H9 (cell line): ENCODE results near the gene ARHGAP15. TPM values are rescaled to one million over a fixed set of nuclear protein-coding genes. Genes with fewer than 3 reads are reported as not detected.

ENCODE experiments used
- DNase-seq: peaks from one replicate; pipeline ENCODE4 v3.0.0-alpha.2; 2017
- H2AFZ ChIP-seq: one replicate; pipeline ENCODE4 v1.6.1; 2013; ENCODE audit warnings: mild to moderate bottlenecking, low read length, control low read depth, moderate library complexity
- H2AK5ac ChIP-seq: 2 replicates; pipeline ENCODE4 v1.6.1; 2013; ENCODE audit warnings: low read length, control low read depth, mixed read lengths; ENCODE audit not compliant: insufficient read length
- H2BK120ac ChIP-seq: one replicate; pipeline ENCODE4 v1.6.1; 2013; ENCODE audit warnings: low read depth, mild to moderate bottlenecking, low read length, control low read depth, inconsistent platforms; ENCODE audit not compliant: poor library complexity, severe bottlenecking
- H2BK12ac ChIP-seq: 2 replicates; pipeline ENCODE4 v1.6.1; 2013; ENCODE audit warnings: low read length, control low read depth, mixed read lengths, low read depth; ENCODE audit not compliant: insufficient read length
- H2BK15ac ChIP-seq: 2 replicates; pipeline ENCODE4 v1.6.1; 2013; ENCODE audit warnings: low read depth, low read length, control low read depth
- H2BK20ac ChIP-seq: one replicate; pipeline ENCODE4 v1.6.1; 2013; ENCODE audit warnings: low read depth, mild to moderate bottlenecking, low read length, control low read depth, inconsistent platforms; ENCODE audit not compliant: poor library complexity, severe bottlenecking
- H2BK5ac ChIP-seq: 2 replicates; pipeline ENCODE4 v1.6.1; 2013; ENCODE audit warnings: low read length, control low read depth, mixed read lengths; ENCODE audit not compliant: insufficient read length
- H3K14ac ChIP-seq: 2 replicates; pipeline ENCODE4 v1.6.1; 2013; ENCODE audit warnings: low read length, control low read depth; ENCODE audit not compliant: insufficient read depth
- H3K18ac ChIP-seq: 2 replicates; pipeline ENCODE4 v1.6.1; 2013; ENCODE audit warnings: low read depth, mild to moderate bottlenecking, mixed read lengths, low read length, control low read depth; ENCODE audit not compliant: insufficient read length
- H3K23ac ChIP-seq: 2 replicates; pipeline ENCODE4 v1.6.1; 2013; ENCODE audit warnings: low read length, control low read depth, mixed read lengths, low read depth; ENCODE audit not compliant: insufficient read length
- H3K23me2 ChIP-seq: 2 replicates; pipeline ENCODE4 v1.6.1; 2013; ENCODE audit warnings: low read depth, mild to moderate bottlenecking, mixed read lengths, low read length, control low read depth; ENCODE audit not compliant: insufficient read length, poor library complexity, severe bottlenecking
- H3K27ac ChIP-seq: 2 replicates; pipeline ENCODE4 v1.5.1; 2013; ENCODE audit warnings: low read length, control low read depth, mixed read lengths, low read depth; ENCODE audit not compliant: insufficient read length
- H3K27me3 ChIP-seq: 2 replicates; pipeline ENCODE4 v1.6.1; 2013; ENCODE audit warnings: low read length, control low read depth, inconsistent platforms; ENCODE audit not compliant: insufficient read depth
- H3K4ac ChIP-seq: 2 replicates; pipeline ENCODE4 v1.6.1; 2013; ENCODE audit warnings: low read depth, mild to moderate bottlenecking, control low read depth, inconsistent platforms, low read length, moderate library complexity
- H3K4me1 ChIP-seq: 2 replicates; pipeline ENCODE4 v1.6.1; 2013; ENCODE audit warnings: low read length, control low read depth, inconsistent platforms; ENCODE audit not compliant: insufficient read depth
- H3K4me2 ChIP-seq: 2 replicates; pipeline ENCODE4 v1.6.1; 2013; ENCODE audit warnings: low read length, control low read depth, mixed read lengths; ENCODE audit not compliant: insufficient read length, insufficient read depth
- H3K56ac ChIP-seq: 2 replicates; pipeline ENCODE4 v1.6.1; 2013; ENCODE audit warnings: low read depth, mild to moderate bottlenecking, mixed read lengths, low read length, control low read depth; ENCODE audit not compliant: insufficient read length
- H3K79me1 ChIP-seq: 2 replicates; pipeline ENCODE4 v1.6.1; 2013; ENCODE audit warnings: low read depth, mild to moderate bottlenecking, moderate library complexity, low read length, control low read depth, inconsistent platforms; ENCODE audit not compliant: insufficient read depth, poor library complexity, severe bottlenecking
- H3K79me2 ChIP-seq: 2 replicates; pipeline ENCODE4 v1.6.1; 2013; ENCODE audit warnings: low read length, control low read depth, inconsistent platforms; ENCODE audit not compliant: insufficient read depth
- H3K9ac ChIP-seq: 2 replicates; pipeline ENCODE4 v1.6.1; 2013; ENCODE audit warnings: low read length, control low read depth, mixed read lengths; ENCODE audit not compliant: insufficient read length; ENCODE audit errors: extremely low read depth
- H3K9me3 ChIP-seq: one replicate; pipeline ENCODE4 v1.6.1; 2013; ENCODE audit warnings: low read depth, low read length, inconsistent platforms; ENCODE audit not compliant: control insufficient read depth
- H3T11ph ChIP-seq: one replicate; pipeline ENCODE4 v1.6.1; 2013; ENCODE audit warnings: mild to moderate bottlenecking, low read length, control low read depth, inconsistent platforms
- H4K20me1 ChIP-seq: one replicate; pipeline ENCODE4 v1.6.1; 2013; ENCODE audit not compliant: control insufficient read depth, insufficient read length, insufficient read depth
- H4K5ac ChIP-seq: 2 replicates; pipeline ENCODE4 v1.6.1; 2013; ENCODE audit warnings: low read depth, mild to moderate bottlenecking, mixed read lengths, low read length, control low read depth; ENCODE audit not compliant: insufficient read length
- H4K8ac ChIP-seq: replicated peaks from 2 replicates; pipeline ENCODE4 v1.6.1; 2013; ENCODE audit warnings: low read length, control low read depth, mixed read lengths, low read depth; ENCODE audit not compliant: insufficient read length
- H4K91ac ChIP-seq: 2 replicates; pipeline ENCODE4 v1.6.1; 2013; ENCODE audit warnings: low read depth, mild to moderate bottlenecking, moderate library complexity, mixed read lengths, low read length, control low read depth; ENCODE audit not compliant: insufficient read length
- H3K27ac Mint-ChIP-seq, 3 experiments: 2 replicates in 2 of 3; 3 replicates in 1 of 3; pipeline ENCODE4 v1.8.0; 2020 to 2021; ENCODE audit warnings: mixed read lengths in 3 of 3, mild to moderate bottlenecking in 1 of 3, moderate library complexity in 1 of 3
- H3K27me3 Mint-ChIP-seq: 2 replicates; pipeline ENCODE4 v1.8.0; 2021; ENCODE audit warnings: low read depth, mild to moderate bottlenecking, moderate library complexity, mixed read lengths
- H3K36me3 Mint-ChIP-seq, 3 experiments: 2 replicates in 2 of 3; 3 replicates in 1 of 3; pipeline ENCODE4 v1.8.0; 2020 to 2021; ENCODE audit warnings: low read depth in 3 of 3, mixed read lengths in 3 of 3; ENCODE audit not compliant: insufficient read depth in 1 of 3
- H3K4me1 Mint-ChIP-seq, 2 experiments: 2 replicates each; pipeline ENCODE4 v1.8.0; 2020; ENCODE audit warnings: mixed read lengths in 2 of 2
- H3K4me3 Mint-ChIP-seq, 2 experiments: 2 replicates in 1 of 2; 3 replicates in 1 of 2; pipeline ENCODE4 v1.8.0; 2020 to 2021; ENCODE audit warnings: mild to moderate bottlenecking in 2 of 2, mixed read lengths in 2 of 2, moderate library complexity in 1 of 2
- H3K9me3 Mint-ChIP-seq, 2 experiments: 2 replicates in 1 of 2; 3 replicates in 1 of 2; pipeline ENCODE4 v1.8.0; 2020; ENCODE audit warnings: mild to moderate bottlenecking in 2 of 2, mixed read lengths in 2 of 2, moderate library complexity in 1 of 2
- CTCF ChIP-seq: fragments of 200-600 bp; sonication (generic); conservative IDR thresholded peaks from 3 replicates; pipeline ENCODE4 v1.8.0; 2021; ENCODE audit warnings: antibody characterized with exemption, mild to moderate bottlenecking
- WGBS: extraction: QIAGEN DNeasy Blood & Tissue Kit; methylation state at CpG from one replicate; pipeline ENCODE4 v1.1.7; 2013; ENCODE audit warnings: missing lambda C conversion rate, low lambda C conversion rate, mixed read lengths; ENCODE audit not compliant: insufficient read length; ENCODE audit errors: extremely low coverage; 5-methylcytosine and 5-hydroxymethylcytosine counted together
- total RNA-seq: library from RNA; stranded (reverse); gene quantifications from 2 replicates; pipeline ENCODE4 v1.2.1, GENCODE V29; 2021

Gene ARHGAP15
- total RNA-seq, 1 experiment from 2014 or later, result not detected

- H3K36me3 Mint-ChIP-seq, result no peaks in the 10 kb centered on the region
- no peak overlapping the region for H2AK5ac ChIP-seq
Observed at GRCh38 chr2:143440411-143441012, 311.3 kb downstream of the ARHGAP15 start.

More at GRCh38 chr2:143440411-143441012, 311.3 kb downstream of the ARHGAP15 start:
- H2BK5ac ChIP-seq, result no peak overlapping the region
- Mint-ChIP-seq H3K4me1 (no peaks in the 10 kb centered on the region), H3K27ac (no peak overlapping the region), H3K27me3 (no peaks in the 10 kb centered on the region), H3K9me3 (no peaks in the 10 kb centered on the region), H3K4me3 (no peak overlapping the region)
- H3K27ac ChIP-seq, result no peak overlapping the region
- no peaks in the 10 kb centered on the region for H3K4me1 ChIP-seq
- no peak overlapping the region for H2BK15ac ChIP-seq
- H2BK20ac ChIP-seq, result no peak overlapping the region
- no peak overlapping the region for H3K4me2 ChIP-seq
- H3K9ac ChIP-seq, result no peak overlapping the region
- H3T11ph ChIP-seq, result no peak overlapping the region
- H3K27me3 ChIP-seq, result no peaks in the 10 kb centered on the region
- no peaks in the 10 kb centered on the region for H3K9me3 ChIP-seq
- no peak overlapping the region for H3K23ac ChIP-seq
- no peak overlapping the region for H4K91ac ChIP-seq
- H3K18ac ChIP-seq, result no peak overlapping the region
- H3K79me2 ChIP-seq, result no peaks in the 10 kb centered on the region
- H3K4ac ChIP-seq, result no peak overlapping the region
- H2BK12ac ChIP-seq, result no peak overlapping the region
- H3K23me2 ChIP-seq, result no peaks in the 10 kb centered on the region
- H3K14ac ChIP-seq, result no peak overlapping the region
- H2AFZ ChIP-seq, result no peak overlapping the region
- no peak overlapping the region for H4K5ac ChIP-seq
- WGBS, result no CpG with 5 or more reads among the region's 5 CpGs
- H4K20me1 ChIP-seq, result no peaks in the 10 kb centered on the region
- H4K8ac ChIP-seq, result no peak overlapping the region
- no peak overlapping the region for H2BK120ac ChIP-seq
- no peaks in the 10 kb centered on the region for H3K79me1 ChIP-seq
- TF ChIP-seq CTCF, result no peak
- DNase-seq, result no peak
- no peak overlapping the region for H3K56ac ChIP-seq
